A549 (cell line): ENCODE results near the gene DPH5. TPM values are rescaled to one million over a fixed set of nuclear protein-coding genes. Genes with fewer than 3 reads are reported as not detected.

ENCODE experiments used
- ATAC-seq, 2 experiments: fragments of 200-7000 bp in 1 of 2; fragments of >200 bp in 1 of 2; cut with Nextera tagmentation in 1 of 2; cut with Tn5 transposase in 1 of 2; 3 replicates each; pipeline versions ENCODE4 v1.8.0 to v1.9.1; 2018 to 2020; ENCODE audit warnings: mild to moderate bottlenecking in 1 of 2, moderate library complexity in 1 of 2
- CTCF ChIA-PET: fragments of 300-600 bp; sonication (Branson Sonifier 250); formaldehyde crosslinking; extraction: SDS; loops from one replicate; lab custom pipeline; 2021; ENCODE audit warnings: antibody characterized with exemption, inconsistent platforms; lab: Yijun Ruan, JAX
- POLR2A ChIA-PET: fragments of 350-600 bp; formaldehyde crosslinking; extraction: SDS; loops from one replicate; lab custom pipeline; 2021; ENCODE audit warnings: antibody characterized with exemption, inconsistent platforms; lab: Yijun Ruan, JAX
- DNase-seq, 2 experiments: peaks; one replicate each; pipeline versions ENCODE4 v3.0.0 to v3.0.0-alpha.2; 2011 to 2016; ENCODE audit warnings: low read depth in 1 of 2, low spot score in 1 of 2
- FAIRE-seq: peaks from 2 replicates; lab custom pipeline; 2011; peaks lifted over from hg19 to GRCh38; lab: Jason Lieb, UNC
- H3K27ac ChIP-seq, 2 experiments: fragments of >200 bp; sonication (Bioruptor Twin); formaldehyde crosslinking; 3 replicates each; pipeline ENCODE4 v1.5.1; 2016 to 2017
- H3K4me1 ChIP-seq: fragments of >200 bp; sonication (Bioruptor Twin); formaldehyde crosslinking; 3 replicates; pipeline ENCODE4 v1.6.1; 2016
- H3K4me2 ChIP-seq: fragments of >200 bp; sonication (Bioruptor Twin); formaldehyde crosslinking; 3 replicates; pipeline ENCODE4 v1.6.1; 2016
- H3K4me3 ChIP-seq: fragments of >200 bp; sonication (Bioruptor Twin); formaldehyde crosslinking; 3 replicates; pipeline ENCODE4 v1.5.1; 2016
- H3K9me3 ChIP-seq: fragments of >200 bp; sonication (Bioruptor Twin); formaldehyde crosslinking; 3 replicates; pipeline ENCODE4 v1.6.1; 2016
- BHLHE40 ChIP-seq: IDR thresholded peaks from 2 replicates; pipeline ENCODE4 v1.6.1; 2012; ENCODE audit warnings: low read depth, low read length, inconsistent platforms
- CBX8 ChIP-seq: fragments of 200-600 bp; sonication (generic); IDR thresholded peaks from 2 replicates; pipeline ENCODE4 v1.6.1; 2016
- EP300 ChIP-seq, 2 experiments: fragments of >200 bp; sonication (Bioruptor Twin); formaldehyde crosslinking; IDR thresholded peaks; 2 replicates in 1 of 2; 3 replicates in 1 of 2; pipeline ENCODE4 v1.6.1; 2016 to 2017
- FOSL2 ChIP-seq, 2 experiments: fragments of 450-650 bp in 1 of 2; fragments of >200 bp in 1 of 2; sonication (Bioruptor Twin) in 1 of 2; formaldehyde crosslinking; IDR thresholded peaks; 2 replicates each; pipeline versions ENCODE4 v1.5.0 to v1.6.1; 2016 to 2020; ENCODE audit warnings: mild to moderate bottlenecking in 1 of 2, moderate library complexity in 1 of 2
- FOXS1 ChIP-seq: fragments of 250-450 bp; sonication (Bioruptor Pico); IDR thresholded peaks from 2 replicates; pipeline ENCODE4 v1.5.0; 2020; ENCODE audit warnings: mild to moderate bottlenecking, moderate library complexity
- HOXB13 ChIP-seq: fragments of 250-450 bp; sonication (Bioruptor Pico); IDR thresholded peaks from 2 replicates; pipeline ENCODE4 v1.5.0; 2020; ENCODE audit warnings: low read depth, mild to moderate bottlenecking, moderate library complexity
- JUN ChIP-seq, 2 experiments: fragments of >200 bp; sonication (Bioruptor Twin); formaldehyde crosslinking; IDR thresholded peaks; 2 replicates in 1 of 2; 3 replicates in 1 of 2; pipeline ENCODE4 v1.6.1; 2016 to 2017
- JUNB ChIP-seq: fragments of >200 bp; sonication (Bioruptor Twin); formaldehyde crosslinking; IDR thresholded peaks from 2 replicates; pipeline ENCODE4 v1.6.1; 2016
- MYC ChIP-seq: IDR thresholded peaks from 2 replicates; pipeline ENCODE4 v1.6.1; 2012; ENCODE audit warnings: mild to moderate bottlenecking, inconsistent platforms, low read length, improper control_type of control experiment, borderline replicate concordance
- NFE2L2 ChIP-seq: fragments of 150-350 bp; conservative IDR thresholded peaks from 2 replicates; pipeline ENCODE4 v1.6.1; 2014; ENCODE audit warnings: low read length
- NPAS2 ChIP-seq: fragments of 250-450 bp; sonication (Bioruptor Pico); IDR thresholded peaks from 2 replicates; pipeline ENCODE4 v1.8.0; 2022; ENCODE audit warnings: mild to moderate bottlenecking, moderate library complexity, borderline replicate concordance
- NR3C1 ChIP-seq: fragments of >200 bp; sonication (Bioruptor Twin); formaldehyde crosslinking; IDR thresholded peaks from 3 replicates; pipeline ENCODE4 v1.6.1; 2017
- PHF8 ChIP-seq: fragments of 200-600 bp; sonication (generic); IDR thresholded peaks from 2 replicates; pipeline ENCODE4 v1.6.1; 2016; ENCODE audit warnings: low read depth, mild to moderate bottlenecking, antibody characterized with exemption, moderate library complexity, borderline replicate concordance
- RCOR1 ChIP-seq: fragments of 150-350 bp; IDR thresholded peaks from 2 replicates; pipeline ENCODE4 v1.6.1; 2014; ENCODE audit warnings: antibody characterized with exemption, low read length, low read depth
- RFX5 ChIP-seq: fragments of 450-650 bp; IDR thresholded peaks from 2 replicates; pipeline ENCODE4 v1.7.1; 2014; ENCODE audit warnings: antibody characterized with exemption, mild to moderate bottlenecking, moderate library complexity
- SMC3 ChIP-seq: fragments of >200 bp; sonication (Bioruptor Twin); formaldehyde crosslinking; IDR thresholded peaks from 3 replicates; pipeline ENCODE4 v1.6.1; 2018; ENCODE audit warnings: inconsistent platforms
- TFCP2L1 ChIP-seq: fragments of 250-450 bp; sonication (Bioruptor Pico); IDR thresholded peaks from 2 replicates; pipeline ENCODE4 v1.5.0; 2021; ENCODE audit warnings: mild to moderate bottlenecking
- ZFP36 ChIP-seq: fragments of 450-650 bp; IDR thresholded peaks from 2 replicates; pipeline ENCODE4 v1.6.1; 2014; ENCODE audit warnings: borderline replicate concordance; ENCODE audit not compliant: partially characterized antibody
- ZNF302 ChIP-seq: fragments of 250-450 bp; sonication (Bioruptor Pico); IDR thresholded peaks from 2 replicates; pipeline ENCODE4 v1.9.0; 2021; ENCODE audit warnings: inconsistent platforms, mild to moderate bottlenecking, moderate library complexity
- WGBS: methylation state at CpG from one replicate; pipeline ENCODE4 v1.1.6; 2017; ENCODE audit errors: missing lambda C conversion rate; 5-methylcytosine and 5-hydroxymethylcytosine counted together
- polyA plus RNA-seq, 4 experiments: library from polyadenylated mRNA; depleted of rRNA in 3 of 4; stranded (reverse); fragments of >200 nt; fragmentation: RNase III in 1 of 4; extraction: RNeasy Plus Mini Kit Qiagen cat#74134 plus additional on column Dnase treatment in 1 of 4; gene quantifications; 2 replicates in 3 of 4; 3 replicates in 1 of 4; pipeline ENCODE4 v1.2.3, GENCODE V29; 2011 to 2017
- TF ChIP-seq, protein P1 (sequence below): IDR thresholded peaks from 2 replicates; pipeline ENCODE4 v1.6.1; 2012
- TF ChIP-seq, protein P2 (sequence below): fragments of 200-600 bp; sonication (generic); IDR thresholded peaks from 2 replicates; pipeline ENCODE4 v1.6.1; 2016; ENCODE audit warnings: antibody characterized with exemption, mild to moderate bottlenecking, moderate library complexity
- TF ChIP-seq, protein P3 (sequence below): IDR thresholded peaks from 2 replicates; pipeline ENCODE4 v1.6.1; 2012; ENCODE audit warnings: low read depth, borderline replicate concordance
- TF ChIP-seq, protein P4 (sequence below): fragments of 250-450 bp; sonication (Bioruptor Pico); IDR thresholded peaks from 2 replicates; pipeline ENCODE4 v1.5.0; 2020; ENCODE audit warnings: low read depth, mild to moderate bottlenecking, moderate library complexity
- TF ChIP-seq, protein P5 (sequence below): fragments of >200 bp; sonication (Bioruptor Twin); formaldehyde crosslinking; IDR thresholded peaks from 3 replicates; pipeline ENCODE4 v1.6.1; 2016

DPH5 gene
- polyA plus RNA-seq, 2 of the 4 experiments (the other 2 are of a cell fraction) = 40.4 to 89.7 TPM

DNA sequence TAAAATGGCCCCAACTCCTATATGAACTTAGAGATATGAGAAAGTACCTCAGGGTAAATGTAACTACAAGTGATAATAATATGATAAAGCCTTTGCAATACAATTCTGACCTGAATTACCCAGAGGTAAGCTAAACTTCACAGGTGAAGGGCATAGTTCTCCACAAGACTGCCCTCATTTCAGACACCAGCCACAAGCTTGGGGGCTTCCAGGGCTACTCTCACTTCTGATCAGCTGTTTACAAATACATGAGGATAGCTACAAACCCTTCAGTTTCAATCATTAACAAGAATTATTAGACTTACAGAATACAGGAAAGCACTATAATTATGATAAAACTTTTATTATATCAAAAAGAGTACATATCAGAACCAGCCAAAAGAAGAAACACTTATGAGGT, 18.7 kb upstream of the DPH5 start:
- CTCF ChIA-PET = no interaction called here
- ATAC-seq = no peak
- no peak overlapping the region for H3K4me3 ChIP-seq
- DNase-seq = no peak
- POLR2A ChIA-PET = no interaction called here
- FAIRE-seq = no peak
- H3K4me1 ChIP-seq = peaks cover 5% of the 10 kb centered on the region; the same call in 1 of the 3 replicates
- TF ChIP-seq, protein P1, sequence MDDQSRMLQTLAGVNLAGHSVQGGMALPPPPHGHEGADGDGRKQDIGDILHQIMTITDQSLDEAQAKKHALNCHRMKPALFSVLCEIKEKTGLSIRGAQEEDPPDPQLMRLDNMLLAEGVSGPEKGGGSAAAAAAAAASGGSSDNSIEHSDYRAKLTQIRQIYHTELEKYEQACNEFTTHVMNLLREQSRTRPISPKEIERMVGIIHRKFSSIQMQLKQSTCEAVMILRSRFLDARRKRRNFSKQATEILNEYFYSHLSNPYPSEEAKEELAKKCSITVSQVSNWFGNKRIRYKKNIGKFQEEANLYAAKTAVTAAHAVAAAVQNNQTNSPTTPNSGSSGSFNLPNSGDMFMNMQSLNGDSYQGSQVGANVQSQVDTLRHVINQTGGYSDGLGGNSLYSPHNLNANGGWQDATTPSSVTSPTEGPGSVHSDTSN = no peak
- TF ChIP-seq BHLHE40 = no peak
- TF ChIP-seq CBX8 = no peak
- no peak for TF ChIP-seq RFX5
- no peak for TF ChIP-seq EP300 (IDR thresholded peaks at IDR 0.05)
- no peak for TF ChIP-seq SMC3
- no peak for TF ChIP-seq FOXS1 (CRISPR knock-in tag)
- TF ChIP-seq HOXB13 (CRISPR knock-in tag) = no peak
- TF ChIP-seq ZNF302 = no peak
- TF ChIP-seq, protein P2, sequence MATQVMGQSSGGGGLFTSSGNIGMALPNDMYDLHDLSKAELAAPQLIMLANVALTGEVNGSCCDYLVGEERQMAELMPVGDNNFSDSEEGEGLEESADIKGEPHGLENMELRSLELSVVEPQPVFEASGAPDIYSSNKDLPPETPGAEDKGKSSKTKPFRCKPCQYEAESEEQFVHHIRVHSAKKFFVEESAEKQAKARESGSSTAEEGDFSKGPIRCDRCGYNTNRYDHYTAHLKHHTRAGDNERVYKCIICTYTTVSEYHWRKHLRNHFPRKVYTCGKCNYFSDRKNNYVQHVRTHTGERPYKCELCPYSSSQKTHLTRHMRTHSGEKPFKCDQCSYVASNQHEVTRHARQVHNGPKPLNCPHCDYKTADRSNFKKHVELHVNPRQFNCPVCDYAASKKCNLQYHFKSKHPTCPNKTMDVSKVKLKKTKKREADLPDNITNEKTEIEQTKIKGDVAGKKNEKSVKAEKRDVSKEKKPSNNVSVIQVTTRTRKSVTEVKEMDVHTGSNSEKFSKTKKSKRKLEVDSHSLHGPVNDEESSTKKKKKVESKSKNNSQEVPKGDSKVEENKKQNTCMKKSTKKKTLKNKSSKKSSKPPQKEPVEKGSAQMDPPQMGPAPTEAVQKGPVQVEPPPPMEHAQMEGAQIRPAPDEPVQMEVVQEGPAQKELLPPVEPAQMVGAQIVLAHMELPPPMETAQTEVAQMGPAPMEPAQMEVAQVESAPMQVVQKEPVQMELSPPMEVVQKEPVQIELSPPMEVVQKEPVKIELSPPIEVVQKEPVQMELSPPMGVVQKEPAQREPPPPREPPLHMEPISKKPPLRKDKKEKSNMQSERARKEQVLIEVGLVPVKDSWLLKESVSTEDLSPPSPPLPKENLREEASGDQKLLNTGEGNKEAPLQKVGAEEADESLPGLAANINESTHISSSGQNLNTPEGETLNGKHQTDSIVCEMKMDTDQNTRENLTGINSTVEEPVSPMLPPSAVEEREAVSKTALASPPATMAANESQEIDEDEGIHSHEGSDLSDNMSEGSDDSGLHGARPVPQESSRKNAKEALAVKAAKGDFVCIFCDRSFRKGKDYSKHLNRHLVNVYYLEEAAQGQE = no peak
- TF ChIP-seq RCOR1 = no peak
- TF ChIP-seq JUN (IDR thresholded peaks at IDR 0.05) = no peak
- TF ChIP-seq, all 56 proteins: peak for 0
- peaks cover 14% of the 10 kb centered on the region for H3K9me3 ChIP-seq
- H3K27ac ChIP-seq = no peak overlapping the region
- no peak overlapping the region for H3K4me2 ChIP-seq

DNA sequence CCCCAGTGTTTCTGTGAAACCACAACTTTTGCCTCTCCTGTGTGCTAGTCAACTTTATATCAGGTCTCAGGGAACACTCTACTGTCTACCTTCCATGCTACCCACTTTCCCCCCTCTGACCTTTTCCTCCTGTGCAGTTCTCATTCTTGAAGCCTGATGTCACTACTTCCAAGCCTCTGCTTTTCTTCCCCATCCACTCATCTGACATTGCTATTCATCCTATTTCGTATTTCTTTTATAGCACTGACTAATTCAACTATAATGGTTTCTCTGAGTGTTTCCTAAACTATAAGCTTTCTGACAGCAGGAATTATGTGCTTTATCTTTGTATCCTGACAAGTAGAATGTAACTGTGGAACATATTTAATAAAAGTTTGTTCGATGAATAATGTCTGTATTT, 18.2 kb upstream of the DPH5 start:
- POLR2A ChIA-PET = no interaction called here
- CTCF ChIA-PET = no interaction called here
- no peak overlapping the region for H3K4me2 ChIP-seq
- FAIRE-seq (no peak), DNase-seq (no peak), ATAC-seq (no peak)
- H3K4me3 ChIP-seq = no peak overlapping the region
- no peak for TF ChIP-seq NR3C1
- TF ChIP-seq FOXS1 (CRISPR knock-in tag) = no peak
- no peak for TF ChIP-seq TFCP2L1 (CRISPR knock-in tag)
- no peak for TF ChIP-seq NPAS2
- no peak for TF ChIP-seq BHLHE40
- TF ChIP-seq MYC = no peak
- no peak for TF ChIP-seq FOSL2 (IDR thresholded peaks at IDR 0.05)
- TF ChIP-seq FOSL2 (CRISPR knock-in tag; IDR thresholded peaks at IDR 0.05) = no peak
- TF ChIP-seq, protein P3, sequence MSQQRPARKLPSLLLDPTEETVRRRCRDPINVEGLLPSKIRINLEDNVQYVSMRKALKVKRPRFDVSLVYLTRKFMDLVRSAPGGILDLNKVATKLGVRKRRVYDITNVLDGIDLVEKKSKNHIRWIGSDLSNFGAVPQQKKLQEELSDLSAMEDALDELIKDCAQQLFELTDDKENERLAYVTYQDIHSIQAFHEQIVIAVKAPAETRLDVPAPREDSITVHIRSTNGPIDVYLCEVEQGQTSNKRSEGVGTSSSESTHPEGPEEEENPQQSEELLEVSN = no peak
- peaks cover 5% of the 10 kb centered on the region; the same call in 1 of the 3 replicates for H3K4me1 ChIP-seq
- no peak overlapping the region for H3K27ac ChIP-seq
- 77% methylated on average over 2 of the region's 2 CpGs for WGBS
- peaks cover 14% of the 10 kb centered on the region for H3K9me3 ChIP-seq

DNA sequence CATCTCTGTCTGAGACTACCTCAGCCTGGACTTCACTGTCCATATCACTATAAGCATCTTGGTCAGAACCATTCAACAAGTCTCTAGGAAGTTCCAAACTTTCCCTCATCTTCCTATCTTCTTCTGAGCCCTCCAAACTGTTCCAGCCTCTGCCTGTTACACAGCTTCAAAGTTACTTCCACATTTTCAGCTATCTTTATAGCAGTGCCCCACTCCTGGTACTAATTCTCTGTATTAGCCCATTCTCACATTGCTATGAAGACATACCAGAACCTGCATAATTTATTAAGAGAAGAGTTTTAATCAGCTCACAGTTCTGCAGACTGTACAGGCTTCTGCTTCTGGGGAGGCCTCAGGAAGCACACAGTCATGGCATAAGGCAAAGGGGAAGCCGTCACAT, 15.7 kb upstream of the DPH5 start:
- H3K4me2 ChIP-seq = no peak overlapping the region
- DNase-seq (no peak), ATAC-seq (no peak), FAIRE-seq (no peak)
- H3K27ac ChIP-seq = no peak overlapping the region
- H3K9me3 ChIP-seq = peaks cover 14% of the 10 kb centered on the region
- TF ChIP-seq MYC (no peak), ZFP36 (no peak), TFCP2L1 (CRISPR knock-in tag) (no peak), NFE2L2 (no peak), JUN (IDR thresholded peaks at IDR 0.05) (no peak), PHF8 (no peak), JUNB (no peak), NPAS2 (no peak)
- TF ChIP-seq, protein P4, sequence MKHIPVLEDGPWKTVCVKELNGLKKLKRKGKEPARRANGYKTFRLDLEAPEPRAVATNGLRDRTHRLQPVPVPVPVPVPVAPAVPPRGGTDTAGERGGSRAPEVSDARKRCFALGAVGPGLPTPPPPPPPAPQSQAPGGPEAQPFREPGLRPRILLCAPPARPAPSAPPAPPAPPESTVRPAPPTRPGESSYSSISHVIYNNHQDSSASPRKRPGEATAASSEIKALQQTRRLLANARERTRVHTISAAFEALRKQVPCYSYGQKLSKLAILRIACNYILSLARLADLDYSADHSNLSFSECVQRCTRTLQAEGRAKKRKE = no peak
- TF ChIP-seq, protein P5, sequence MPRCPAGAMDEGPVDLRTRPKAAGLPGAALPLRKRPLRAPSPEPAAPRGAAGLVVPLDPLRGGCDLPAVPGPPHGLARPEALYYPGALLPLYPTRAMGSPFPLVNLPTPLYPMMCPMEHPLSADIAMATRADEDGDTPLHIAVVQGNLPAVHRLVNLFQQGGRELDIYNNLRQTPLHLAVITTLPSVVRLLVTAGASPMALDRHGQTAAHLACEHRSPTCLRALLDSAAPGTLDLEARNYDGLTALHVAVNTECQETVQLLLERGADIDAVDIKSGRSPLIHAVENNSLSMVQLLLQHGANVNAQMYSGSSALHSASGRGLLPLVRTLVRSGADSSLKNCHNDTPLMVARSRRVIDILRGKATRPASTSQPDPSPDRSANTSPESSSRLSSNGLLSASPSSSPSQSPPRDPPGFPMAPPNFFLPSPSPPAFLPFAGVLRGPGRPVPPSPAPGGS = no peak
- peaks cover 5% of the 10 kb centered on the region; the same call in 1 of the 3 replicates for H3K4me1 ChIP-seq
- no peak overlapping the region for H3K4me3 ChIP-seq
- CTCF ChIA-PET = no interaction called here
- WGBS = 92% methylated on average over 1 of the region's 1 CpG
- POLR2A ChIA-PET = no interaction called here
